Activated CD8-positive, alpha-beta memory T cell treated with anti-CD3 and anti-CD28 coated beads, Interleukin-2, amount 50 U/mL, for 48 hours (primary cell): ENCODE results near the gene C22orf42.
A peak's percentile ranks its signal among the peaks of the same experiment; 100 is the strongest.
"Not testable (repeated sequence)": the region's sequence is repeated elsewhere in the genome, so short reads cannot be mapped to it uniquely, and the experiment has no call there.

Experiments
- DNase-seq: peaks from one replicate; pipeline ENCODE4 v3.0.0-alpha.2; 2020

C22orf42 gene, protein sequence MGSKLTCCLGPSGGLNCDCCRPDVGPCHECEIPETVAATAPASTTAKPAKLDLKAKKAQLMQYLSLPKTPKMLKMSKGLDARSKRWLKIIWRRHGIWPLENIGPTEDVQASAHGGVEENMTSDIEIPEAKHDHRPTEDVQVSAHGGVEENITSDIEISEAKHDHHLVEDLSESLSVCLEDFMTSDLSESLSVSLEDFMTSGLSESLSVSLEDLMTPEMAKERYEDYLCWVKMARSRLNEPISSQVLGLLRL

DNA sequence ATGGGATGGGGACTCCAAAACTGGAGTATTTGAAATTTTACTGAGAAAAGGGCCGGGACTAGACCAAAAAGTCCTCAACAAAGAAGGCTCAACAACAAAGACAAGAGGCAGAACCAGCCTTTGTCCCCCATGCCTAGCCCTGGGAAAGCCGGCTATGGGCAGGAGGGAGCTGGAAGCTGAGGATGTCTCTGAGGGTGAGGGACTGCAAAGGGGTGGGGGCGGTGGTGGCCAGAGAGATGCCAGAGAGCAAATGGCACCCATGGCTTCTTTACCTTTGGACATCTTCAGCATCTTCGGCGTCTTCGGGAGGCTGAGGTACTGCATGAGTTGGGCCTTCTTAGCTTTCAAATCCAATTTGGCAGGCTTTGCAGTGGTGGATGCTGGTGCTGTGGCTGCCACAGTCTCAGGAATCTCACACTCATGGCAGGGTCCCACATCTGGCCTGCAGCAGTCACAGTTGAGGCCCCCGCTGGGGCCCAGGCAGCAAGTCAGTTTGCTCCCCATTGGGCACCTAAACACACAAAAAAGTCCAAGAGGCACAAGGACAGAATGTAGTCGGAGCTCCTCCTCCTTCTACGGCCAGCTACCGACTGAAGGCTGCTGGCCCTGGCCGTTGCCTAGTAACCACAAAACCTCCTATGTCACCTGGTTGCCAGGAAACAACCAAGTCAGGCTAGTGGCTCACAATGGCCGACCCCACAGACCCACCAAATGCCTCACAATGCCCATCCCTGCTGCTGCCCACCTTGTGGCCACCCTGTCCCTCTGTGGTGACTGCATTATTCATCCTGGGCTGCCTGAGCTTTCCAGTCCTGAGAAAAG lies at the start of gene C22orf42:
Gene C22orf42 (minus strand): TSS at position 592 of the 822 bp plus-strand sequence. CDS start 88 bp downstream, at position 504.
- no peak for DNase-seq

DNA sequence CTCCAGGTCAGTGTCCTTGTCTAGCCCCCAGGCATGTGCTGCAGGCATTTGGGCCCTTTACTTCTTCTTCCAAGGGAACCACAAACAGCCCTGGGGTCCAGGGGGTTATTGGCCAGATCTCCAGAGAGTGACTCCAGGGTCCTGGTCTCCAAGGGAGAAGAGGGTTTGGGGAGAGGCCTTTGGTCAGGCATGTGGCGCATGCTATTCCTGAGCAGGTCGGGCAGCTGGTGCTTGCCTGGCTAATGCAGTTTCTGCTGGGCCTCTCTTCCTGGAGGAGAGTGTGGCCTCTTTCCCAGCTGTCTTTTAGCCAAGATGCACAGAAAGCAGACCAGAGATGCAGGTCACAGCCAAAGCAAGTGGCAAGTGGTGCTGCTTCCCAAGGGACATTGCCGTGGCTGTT lies 49.6 kb upstream of the C22orf42 start:
- DNase-seq: no peak

DNA sequence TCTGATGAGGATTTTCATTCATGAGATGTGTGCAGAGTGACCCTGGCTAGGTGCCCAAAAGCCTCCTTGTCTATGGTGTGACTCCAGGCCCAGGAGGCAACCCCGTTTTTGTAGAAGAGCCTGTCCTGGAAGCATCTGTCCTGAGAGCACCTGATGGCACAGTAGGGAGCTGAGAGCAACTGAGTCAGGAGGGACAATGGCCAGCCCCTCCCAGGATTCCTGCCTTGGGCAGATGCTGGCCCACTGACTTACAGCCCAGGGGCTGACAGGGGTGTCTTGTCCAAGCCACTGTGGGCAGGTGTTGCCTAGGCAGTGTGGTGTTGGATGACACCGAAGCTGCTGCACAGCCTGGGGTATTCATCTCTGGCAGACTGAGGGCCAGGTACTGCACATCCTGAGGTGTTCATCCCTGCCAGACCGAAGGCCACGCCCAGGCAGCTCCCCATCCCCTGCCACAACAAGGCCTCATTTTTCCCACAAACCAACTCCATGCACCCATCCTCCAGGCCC lies 48.9 kb upstream of the C22orf42 start:
- no peak for DNase-seq

DNA sequence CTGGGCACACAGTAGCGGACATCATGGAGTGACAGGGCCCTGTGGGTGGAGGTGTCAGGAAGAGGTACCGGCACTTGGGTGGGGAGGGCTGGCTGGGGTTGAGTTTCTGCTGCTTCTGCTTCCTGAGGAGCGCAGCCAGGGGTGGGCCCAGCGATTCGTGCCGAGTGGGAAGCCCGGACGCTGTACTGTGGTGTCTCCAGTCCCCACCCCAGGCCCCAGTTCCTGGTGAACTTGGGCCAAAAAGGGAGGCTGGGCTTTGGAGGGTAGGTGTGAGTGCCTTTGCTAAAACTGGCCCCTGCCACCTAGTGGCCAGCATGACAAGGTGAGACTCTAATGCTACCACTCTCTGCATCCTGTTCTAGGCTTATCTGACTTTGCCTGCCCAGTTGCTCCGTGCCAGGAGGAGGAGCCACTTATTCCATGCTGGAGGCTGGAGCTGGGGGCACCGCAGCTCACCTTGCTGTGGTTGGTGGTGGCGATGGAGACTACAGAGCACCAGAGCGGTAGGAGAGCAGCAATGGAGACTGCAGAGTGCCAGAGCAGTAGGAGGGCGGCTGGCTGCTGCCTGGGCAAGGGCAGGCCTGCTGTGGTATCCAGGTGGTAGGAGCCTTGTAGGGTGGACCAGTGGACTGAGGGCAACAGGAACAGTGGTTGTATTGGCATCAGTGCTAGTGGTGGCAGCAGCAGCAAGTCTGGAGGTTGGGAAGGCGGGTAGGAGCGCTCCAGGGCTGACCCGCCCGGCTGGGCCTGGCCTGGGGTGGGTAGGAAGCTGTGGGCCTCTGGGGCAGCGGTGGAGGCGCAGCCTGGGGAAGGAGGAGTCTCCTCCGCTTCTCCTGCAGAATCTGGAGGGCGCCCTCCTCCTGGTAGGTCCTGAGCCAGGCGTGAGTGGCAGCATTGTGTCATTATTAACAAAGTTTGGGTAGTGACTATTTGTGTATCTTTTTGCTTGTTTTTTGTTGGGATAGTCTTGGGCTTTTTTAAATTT lies 48.0 kb upstream of the C22orf42 start:
- peak; percentile 62 for DNase-seq

DNA sequence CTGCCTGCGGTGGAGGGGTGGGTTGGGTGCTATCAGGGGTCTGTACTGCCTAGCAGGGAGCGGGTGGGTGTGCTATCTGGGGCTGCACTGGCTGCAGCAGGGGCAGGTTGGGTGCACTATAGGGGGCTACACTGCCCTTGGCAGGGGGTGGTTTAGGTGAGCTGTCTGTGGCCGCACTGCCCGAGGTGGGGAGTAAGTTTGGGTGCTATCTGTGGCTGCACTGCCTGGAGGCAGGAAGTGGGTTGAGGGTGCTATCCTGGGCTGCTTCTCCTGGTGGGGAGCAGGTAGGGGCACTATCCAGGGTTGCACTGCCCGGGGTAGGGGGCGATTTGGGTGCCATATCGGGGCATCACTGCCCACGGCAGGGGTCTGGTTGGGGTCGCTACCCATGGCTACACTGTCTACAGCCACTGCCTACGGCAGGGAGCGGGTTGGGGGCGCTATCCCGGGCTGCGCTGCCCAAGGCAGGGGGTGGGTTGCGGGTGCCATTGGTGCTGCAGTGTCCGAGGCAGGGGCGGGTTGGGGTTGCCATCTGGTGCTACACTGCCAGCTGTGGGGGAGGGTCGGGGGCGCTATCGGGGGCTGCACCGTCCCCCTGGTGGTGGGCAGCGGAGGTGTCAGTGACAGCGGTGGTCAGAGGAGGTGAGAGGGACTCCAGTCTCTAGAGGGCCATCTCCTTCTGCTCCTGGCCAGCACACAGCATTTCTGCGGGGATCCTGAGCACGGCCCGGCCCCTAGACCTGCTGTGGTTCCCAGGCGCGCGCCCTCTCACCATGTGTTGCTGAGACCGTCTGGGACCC lies 47.1 kb upstream of the C22orf42 start:
- no peak for DNase-seq

DNA sequence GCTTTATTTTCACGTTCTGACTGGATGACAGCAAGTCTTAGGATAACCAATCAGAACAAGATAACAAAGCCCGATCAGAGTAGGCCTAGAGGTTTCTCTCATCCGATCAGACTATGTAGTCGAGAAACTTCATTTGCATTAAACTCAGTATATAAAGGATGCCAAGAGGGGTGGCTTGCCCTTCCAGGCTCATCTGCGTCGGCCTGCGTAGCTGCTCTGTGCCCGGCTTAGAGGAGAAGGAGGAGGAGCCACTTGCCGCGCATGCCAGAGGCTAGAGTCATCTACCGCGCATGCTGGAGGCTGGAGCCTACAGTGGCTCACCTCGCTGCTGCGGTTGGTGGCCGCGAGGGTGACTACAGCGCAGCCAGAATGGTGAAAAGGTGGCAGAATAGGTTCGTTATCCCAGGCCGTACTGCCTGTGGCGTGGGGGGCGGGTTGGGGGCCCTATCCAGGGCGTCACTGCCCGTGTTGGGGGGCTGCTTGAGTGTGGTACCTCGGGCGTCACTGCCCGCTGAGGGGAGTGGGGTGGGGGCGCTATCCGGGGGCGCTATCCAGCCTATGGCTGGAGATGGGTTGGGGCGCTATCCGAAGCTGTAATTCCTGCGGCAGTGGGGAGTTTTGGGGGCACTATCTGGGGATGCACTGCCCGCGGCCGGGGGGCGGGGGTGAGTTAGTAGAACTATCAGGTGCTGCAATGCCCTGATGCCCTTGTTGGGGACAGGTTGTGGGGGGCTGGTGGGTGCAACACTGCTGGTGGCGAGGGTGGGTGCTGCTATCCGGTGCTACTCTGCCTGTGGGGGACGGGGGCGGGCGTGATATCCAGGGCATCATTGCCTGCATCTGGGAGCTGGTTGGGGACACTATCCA lies 46.0 kb upstream of the C22orf42 start, which contains the start of gene RFPL2:
Gene RFPL2 (minus strand): TSS at position 218 of the 867 bp plus-strand sequence. CDS start 2,622 bp downstream, outside the sequence.
- peak; percentile 59 for DNase-seq

DNA sequence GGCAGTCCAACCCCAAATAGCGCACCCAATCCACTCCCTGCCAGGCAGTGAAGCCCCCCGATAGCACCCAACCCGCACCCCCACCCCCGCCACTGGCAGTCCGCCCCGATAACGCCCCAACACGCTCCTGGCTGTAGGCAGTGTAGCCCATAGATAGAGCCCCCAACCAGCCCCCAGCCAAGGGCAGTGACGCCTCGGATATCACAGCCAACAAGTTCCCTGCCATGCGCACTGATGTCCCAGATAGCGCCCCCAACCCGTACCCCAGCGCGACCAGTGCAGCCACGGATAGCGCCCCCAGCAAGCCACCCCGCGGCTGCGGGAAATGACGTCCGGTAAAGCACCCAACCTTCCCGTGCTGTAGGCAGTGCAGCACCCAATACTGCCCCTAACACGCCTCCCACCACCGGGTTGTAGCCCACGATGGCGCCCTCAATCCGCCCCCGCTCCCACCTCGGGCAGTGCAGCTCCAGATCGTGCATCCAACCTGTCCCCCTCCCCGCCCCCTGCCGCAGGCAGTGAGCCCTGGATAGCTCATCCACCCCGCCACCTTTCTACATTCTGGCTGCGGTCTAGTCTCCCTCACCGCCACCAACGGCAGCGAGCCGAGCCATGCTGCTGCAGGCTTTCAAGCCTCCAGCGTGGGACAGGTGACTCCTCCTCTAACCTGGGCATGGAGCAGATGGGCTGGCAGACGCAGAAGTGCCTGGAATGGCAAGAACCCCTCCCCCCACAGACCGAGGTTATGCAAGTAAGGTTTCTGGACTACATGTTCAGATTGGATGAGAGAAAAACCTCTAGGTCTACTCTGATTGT lies 45.1 kb upstream of the C22orf42 start:
- DNase-seq: no peak

DNA sequence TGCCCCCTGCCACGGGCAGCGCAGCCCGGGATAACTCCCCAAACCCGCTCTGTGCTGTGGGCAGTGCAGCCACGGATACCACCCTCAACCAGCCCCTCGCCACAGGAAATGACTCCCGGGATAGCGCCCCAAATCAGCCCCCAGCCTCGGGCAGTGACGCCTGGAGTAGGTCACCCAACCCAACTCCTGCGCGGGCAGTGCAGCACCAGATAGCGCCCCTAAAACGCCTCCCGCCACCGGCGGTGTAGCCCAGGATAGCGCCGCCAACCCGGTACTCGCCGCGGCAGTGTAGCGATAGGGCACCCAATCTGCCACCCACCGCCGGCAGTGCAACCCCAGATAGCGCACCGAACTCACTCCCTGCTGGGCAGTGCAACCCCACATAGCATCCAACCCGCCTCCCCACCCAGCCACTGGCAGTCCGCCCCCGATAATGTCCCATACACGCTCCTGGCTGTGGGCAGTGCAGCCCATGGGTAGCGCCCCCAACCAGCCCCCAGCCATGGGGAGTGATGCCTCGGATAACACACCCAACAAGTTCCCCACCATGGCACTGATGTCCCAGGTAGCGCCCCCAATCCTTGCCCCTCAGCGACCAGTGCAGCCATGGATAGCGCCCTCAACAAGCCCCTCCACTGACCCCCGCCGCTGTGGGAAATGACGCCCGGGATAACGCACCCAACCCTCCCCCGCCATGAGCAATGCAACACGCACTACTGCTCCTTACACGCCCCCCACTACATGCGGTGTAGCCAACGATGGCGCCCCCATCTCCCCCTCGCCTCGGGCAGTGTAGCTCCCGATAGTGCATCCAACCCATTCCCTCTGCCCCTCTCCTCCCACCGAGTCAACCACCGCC lies 44.3 kb upstream of the C22orf42 start:
- DNase-seq: peak; percentile 59

DNA sequence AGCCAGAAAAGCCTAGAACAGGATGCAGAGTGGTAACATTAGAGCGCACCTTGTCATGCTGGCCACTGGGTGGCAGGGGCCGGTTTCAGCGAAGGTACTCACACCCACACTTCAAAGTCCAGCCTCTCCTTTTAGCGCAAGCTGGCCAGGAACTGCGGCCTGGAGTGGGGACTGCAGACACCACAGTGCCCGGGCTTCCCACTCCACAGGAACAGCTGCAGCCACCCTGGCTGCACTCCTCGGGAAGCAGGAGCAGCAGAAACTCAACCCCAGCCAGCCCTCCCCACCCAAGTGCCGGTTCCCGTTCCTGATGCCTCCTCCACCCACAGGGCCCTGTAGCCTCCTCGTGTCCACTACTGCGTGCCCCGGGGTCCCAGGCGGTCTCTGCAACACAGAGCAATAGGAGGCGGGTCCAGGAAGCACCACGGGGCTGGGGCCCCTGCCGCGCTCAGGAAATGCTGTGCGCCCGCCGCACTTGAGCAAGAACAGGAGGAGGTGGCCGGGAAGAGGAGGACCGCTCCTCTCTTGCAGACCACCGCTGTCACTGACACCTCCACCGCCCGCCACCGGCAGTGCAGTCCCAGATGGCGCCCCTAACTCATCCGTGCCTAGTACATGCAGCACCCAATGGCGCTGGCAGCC lies 43.6 kb upstream of the C22orf42 start:
- no peak for DNase-seq

DNA sequence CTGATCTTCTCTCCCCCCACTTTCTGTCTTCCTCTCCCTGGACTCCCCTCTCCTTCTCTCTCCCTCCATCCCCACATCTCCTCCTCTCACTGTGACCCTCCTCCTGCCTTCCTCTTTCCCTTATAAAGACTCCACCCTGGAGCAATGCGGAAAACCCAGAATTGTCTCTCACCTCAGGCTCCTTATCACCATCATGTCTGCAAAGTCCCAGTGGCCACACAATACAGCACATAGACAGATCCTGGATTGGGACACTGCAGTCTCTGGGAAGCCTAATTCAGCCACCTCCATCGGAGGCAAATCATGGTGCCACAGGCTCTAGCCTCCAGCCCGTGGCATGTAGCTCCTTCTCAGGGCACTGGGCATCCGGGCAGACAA lies 43.0 kb upstream of the C22orf42 start:
- DNase-seq: no peak

DNA sequence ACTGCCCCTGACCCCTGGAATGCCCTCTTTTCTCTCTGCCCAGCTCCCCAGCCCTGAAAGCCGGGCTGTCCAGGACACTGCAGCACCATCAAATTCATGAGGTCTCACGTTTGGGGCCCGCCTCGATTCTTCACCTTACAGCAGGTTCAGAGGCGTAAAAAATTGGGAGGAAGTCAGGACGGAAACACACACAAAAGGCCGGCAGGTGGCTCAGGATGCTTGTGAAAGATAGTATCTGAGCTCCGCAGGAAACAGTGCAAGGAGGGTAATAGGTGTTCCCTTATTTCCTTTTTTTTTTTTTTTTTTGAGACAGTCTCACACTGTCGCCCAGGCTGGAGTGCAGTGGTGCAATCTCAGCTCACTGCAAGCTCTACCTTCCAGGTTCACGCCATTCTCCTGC lies 41.6 kb upstream of the C22orf42 start:
- no peak for DNase-seq

DNA sequence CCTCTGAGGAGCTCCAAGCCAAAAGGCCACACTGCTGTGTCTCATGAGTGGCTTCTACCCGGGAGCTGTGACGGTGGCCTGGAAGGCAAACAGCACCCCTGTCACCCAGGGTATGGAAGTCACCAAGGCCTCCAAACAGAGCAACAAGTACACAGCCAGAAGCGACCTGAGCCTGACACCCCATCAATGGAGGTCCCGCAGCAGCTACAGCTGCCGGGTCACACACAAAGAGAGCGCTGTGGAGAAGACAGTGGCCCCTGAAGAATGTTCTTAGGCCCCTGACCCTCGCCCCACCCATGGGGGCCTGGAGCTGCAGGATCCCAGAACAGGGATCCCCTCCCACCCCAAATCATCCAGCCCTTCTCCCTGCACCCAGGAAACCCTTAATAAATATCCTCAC lies 40.9 kb upstream of the C22orf42 start:
- no peak for DNase-seq

DNA sequence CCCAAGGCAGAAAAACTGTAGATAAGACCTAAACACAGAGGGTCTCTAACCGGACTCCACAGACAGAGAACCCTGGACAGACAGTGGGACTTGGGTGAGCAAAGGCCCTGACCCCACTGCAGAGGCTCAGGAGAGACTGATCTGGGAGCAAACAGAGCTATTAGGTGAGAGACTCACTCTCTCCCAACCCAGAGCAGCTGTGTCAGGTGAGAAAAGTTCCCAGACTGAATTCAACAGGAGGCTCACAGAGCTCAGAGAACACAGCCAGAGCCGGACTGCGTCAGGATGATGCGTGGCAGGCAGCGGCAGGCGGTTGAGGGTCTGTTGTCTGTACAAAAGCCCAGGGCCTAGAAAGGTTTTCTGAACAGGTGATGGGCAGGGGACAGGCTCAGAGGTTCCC lies 40.2 kb upstream of the C22orf42 start:
- DNase-seq: no peak

DNA sequence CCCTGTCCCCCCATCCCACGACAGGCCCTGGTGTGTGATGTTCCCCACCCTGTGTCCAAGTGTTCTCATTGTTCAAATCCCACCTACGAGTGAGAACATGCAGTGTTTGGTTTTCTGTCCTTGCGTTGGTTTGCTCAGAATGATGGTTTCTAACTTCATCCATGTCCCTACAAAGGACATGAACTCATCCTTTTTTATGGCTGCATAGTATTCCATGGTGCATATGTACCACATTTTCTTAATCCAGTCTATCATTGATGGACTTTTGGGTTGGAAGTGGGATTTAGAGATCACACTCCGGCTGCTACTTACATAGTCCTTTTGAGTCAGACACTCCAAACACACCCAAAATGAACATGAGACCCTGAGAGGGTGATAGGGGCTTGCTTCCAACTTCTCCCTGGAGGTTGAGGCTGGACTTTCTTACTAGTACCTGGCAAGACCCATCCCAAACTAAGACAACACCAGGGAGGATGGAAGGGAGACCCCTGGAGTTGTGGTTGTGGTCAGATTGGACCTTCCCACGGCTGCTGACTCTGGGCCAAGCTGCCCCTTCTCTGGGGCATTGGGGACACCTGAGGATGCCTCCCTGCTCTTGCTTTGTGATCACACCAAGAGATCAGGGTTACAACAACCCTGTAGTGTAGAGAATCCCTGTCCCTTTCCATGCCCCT lies 38.6 kb upstream of the C22orf42 start:
- DNase-seq: not testable (repeated sequence)

DNA sequence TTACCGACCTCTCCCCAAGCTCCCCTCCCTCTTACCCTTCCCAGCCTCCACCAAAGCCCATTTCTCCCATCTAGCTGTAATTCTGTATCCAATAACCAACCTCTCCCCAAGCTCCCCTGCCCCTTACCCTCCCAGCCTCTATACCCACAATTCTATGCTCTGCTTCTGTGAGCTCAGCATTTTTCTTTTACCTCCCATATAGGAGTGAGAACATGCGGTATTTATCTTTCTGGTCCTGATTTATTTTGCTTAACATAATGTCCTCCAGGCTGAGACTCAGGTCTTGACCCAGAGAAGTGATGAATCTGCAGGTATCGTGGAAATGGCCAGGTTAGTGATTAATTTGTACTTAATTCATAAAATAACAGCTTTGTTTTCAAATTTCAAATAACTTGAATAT lies 36.8 kb upstream of the C22orf42 start:
- not testable (repeated sequence) for DNase-seq

DNA sequence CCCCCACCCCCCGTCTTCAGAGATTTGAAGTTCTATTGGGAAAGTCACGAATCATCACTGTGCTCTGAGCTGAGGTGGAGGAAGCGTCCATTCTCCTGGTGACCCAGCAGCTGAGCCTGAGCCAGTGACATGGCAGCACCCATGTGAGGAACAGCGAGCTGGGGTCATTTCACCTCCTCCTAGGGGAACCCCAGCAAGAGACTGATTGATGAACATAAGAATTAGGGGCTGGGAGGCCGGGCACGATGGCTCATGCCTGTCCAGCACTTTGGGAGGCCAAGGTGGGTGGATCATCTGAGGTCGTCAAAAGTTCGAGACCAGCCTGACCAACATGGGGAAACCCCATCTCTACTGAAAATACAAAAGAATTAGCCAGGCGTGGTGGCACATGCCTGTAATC lies 34.2 kb upstream of the C22orf42 start:
- DNase-seq: peak; percentile 6

DNA sequence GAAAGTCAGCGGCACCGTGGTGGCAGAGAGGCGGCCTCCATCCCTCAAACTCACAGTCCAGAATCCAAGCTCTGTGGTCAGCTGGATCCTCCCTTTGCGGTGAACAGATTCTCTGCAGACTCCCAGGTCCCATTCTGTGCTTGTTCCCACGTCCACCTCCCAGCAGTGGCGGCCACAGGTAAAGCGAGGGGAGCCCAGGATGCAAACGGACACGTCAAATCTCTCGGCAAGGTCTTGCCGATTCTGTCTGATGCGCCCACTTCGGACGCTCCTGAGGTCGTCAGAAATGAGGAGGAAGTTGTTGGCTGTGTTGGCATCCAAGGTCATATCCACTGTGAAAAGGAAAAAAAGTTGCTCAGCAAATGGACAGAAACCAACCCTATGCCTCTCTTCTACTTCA lies 31.9 kb upstream of the C22orf42 start:
- DNase-seq: peak; percentile 3

DNA sequence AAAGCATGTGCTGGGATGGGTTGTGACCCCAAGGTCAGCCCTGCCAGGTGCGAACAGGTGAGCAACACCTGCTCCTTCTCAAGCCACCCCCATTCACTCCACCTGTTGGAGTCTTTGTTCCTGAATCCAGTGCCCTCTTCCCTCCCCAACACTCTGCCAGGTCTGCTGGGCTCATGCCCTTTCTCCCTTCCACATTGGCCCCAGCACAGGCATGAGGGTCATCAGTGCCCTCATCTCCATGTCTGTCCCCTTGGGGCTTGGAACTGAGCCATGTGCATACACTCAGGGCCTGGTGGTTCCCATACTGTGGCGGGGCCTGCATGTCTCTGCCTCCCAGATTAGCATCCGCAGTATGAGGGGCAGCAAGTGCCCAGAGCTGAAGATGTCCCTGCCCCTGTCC lies 26.7 kb upstream of the C22orf42 start:
- DNase-seq: no peak
